Upper lobe of right lung (tissue), 1 donor: ENCODE measurements around the gene HTR1E. TPM values are rescaled to one million over a fixed set of nuclear protein-coding genes. Genes with fewer than 3 reads are reported as not detected.

Source experiments
- ATAC-seq: fragments of 200-7000 bp; cut with Tn5 transposase; one replicate; pipeline ENCODE4 v1.9.1; 2020; ENCODE audit warnings: mild to moderate bottlenecking, moderate library complexity
- DNase-seq: peaks from one replicate; pipeline ENCODE4 v3.0.0-alpha.2; 2020
- H3K27ac ChIP-seq: fragments of 200-600 bp; one replicate; pipeline ENCODE4 v1.8.0; 2022
- H3K27me3 ChIP-seq: fragments of 200-600 bp; one replicate; pipeline ENCODE4 v1.8.0; 2022; ENCODE audit warnings: mild to moderate bottlenecking
- H3K36me3 ChIP-seq: fragments of 200-600 bp; one replicate; pipeline ENCODE4 v1.8.0; 2022
- H3K4me1 ChIP-seq: fragments of 200-600 bp; one replicate; pipeline ENCODE4 v1.8.0; 2022
- H3K4me3 ChIP-seq: fragments of 200-600 bp; one replicate; pipeline ENCODE4 v1.8.0; 2022; ENCODE audit warnings: mild to moderate bottlenecking
- H3K9me3 ChIP-seq: fragments of 200-600 bp; one replicate; pipeline ENCODE4 v1.8.0; 2022
- intact Hi-C: fragments of 100-400 bp; cut with DNase I; formaldehyde crosslinking; loops from one replicate; pipeline ENCODE4 v1.11.0; 2022
- total RNA-seq: library from RNA; stranded (reverse); fragmentation: NEBNext Ultra II Directional; extraction: Animal tissue kit (Norgen Biotek cat#: 25700); gene quantifications from one replicate; pipeline ENCODE4 v1.2.1, GENCODE V29; 2021
- TF ChIP-seq, protein P1 (sequence below): fragments of 200-600 bp; IDR thresholded peaks from one replicate; pipeline ENCODE4 v1.8.0; 2022; ENCODE audit warnings: antibody characterized with exemption
- donor health status: DM: no; HTN: yes; CAD: no; lungs with severe emphysema.

HTR1E gene
- total RNA-seq, 1 donor from 2014 or later: not detected

DNA sequence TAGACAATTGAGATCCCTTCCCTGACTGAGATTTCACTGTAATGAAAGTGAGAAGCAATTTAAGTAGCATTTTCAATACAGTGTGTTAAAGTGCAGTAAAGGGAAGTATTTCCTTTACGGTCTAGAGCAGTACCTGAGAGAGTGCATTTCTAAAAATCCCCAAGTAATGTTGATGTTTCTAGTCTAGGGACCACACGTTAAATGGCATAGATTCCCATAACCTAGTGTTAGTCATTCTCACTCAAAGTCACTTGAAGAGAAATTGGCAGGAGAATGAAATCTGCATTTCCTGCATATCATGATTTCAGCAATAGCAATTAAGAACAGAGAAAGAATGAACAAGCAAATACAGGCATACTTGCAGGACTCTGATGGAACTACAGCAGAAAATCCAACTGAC is 89.7 kb downstream of the HTR1E start:
- DNase-seq (no peak), ATAC-seq (no peak)
- no peaks in the 10 kb centered on the region for H3K36me3 ChIP-seq
- no peaks in the 10 kb centered on the region for H3K27me3 ChIP-seq
- no peaks in the 10 kb centered on the region for H3K9me3 ChIP-seq
- H3K4me1 ChIP-seq: no peaks in the 10 kb centered on the region
- no peak overlapping the region for H3K27ac ChIP-seq
- intact Hi-C loops: no loop called here
- TF ChIP-seq, protein P1, sequence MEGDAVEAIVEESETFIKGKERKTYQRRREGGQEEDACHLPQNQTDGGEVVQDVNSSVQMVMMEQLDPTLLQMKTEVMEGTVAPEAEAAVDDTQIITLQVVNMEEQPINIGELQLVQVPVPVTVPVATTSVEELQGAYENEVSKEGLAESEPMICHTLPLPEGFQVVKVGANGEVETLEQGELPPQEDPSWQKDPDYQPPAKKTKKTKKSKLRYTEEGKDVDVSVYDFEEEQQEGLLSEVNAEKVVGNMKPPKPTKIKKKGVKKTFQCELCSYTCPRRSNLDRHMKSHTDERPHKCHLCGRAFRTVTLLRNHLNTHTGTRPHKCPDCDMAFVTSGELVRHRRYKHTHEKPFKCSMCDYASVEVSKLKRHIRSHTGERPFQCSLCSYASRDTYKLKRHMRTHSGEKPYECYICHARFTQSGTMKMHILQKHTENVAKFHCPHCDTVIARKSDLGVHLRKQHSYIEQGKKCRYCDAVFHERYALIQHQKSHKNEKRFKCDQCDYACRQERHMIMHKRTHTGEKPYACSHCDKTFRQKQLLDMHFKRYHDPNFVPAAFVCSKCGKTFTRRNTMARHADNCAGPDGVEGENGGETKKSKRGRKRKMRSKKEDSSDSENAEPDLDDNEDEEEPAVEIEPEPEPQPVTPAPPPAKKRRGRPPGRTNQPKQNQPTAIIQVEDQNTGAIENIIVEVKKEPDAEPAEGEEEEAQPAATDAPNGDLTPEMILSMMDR: no peak
- H3K4me3 ChIP-seq: no peak overlapping the region

DNA sequence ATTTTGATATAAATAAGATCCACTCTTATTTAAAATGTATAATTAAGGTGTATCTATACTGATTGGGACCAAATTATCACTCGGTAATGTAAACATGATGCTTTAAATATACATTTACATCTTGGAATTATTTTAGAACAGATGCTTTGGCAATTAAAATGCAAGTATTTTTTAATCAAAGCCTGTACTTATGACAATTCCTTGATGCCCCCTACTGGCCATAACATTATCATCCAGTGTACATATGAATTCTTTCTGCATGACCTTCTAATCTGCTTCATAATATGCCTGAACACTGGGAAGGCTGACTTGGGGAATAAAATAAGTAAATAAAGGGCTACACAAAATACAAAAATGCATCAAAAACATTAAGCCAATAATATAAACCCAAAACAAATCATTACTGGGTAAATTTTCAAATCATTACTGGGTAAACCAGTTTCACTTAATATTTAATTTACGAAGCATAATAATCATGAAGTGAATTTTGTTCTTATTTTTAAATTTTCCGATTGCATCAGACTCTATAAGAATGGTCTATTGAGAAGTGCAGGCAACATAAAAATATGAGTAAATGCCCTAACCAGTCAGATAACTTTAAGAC is 92.5 kb downstream of the HTR1E start:
- intact Hi-C loops: no loop called here
- ATAC-seq: no peak

DNA sequence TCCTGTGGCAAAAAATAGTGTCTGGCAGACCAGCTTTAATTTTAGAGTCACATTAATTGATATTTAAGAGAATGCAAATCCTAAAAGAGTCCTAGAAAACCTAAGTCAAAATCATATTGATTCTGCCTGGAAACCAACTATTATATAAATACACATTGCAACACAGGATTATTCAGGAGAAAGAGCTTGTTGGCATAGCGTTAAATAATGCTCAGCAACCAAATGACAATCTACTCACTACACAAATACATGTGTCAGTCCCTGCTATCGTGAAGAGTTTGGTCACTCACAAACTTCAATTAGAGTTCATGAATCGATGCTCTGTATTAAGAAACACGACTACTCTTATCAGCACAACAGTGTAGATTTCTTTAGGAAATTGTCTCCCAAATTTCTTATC is 103.4 kb downstream of the HTR1E start:
- peaks cover 12% of the 10 kb centered on the region for H3K27me3 ChIP-seq
- no peaks in the 10 kb centered on the region for H3K9me3 ChIP-seq
- DNase-seq (no peak), ATAC-seq (no peak)
- no peaks in the 10 kb centered on the region for H3K4me1 ChIP-seq
- TF ChIP-seq, protein P1: no peak
- no peak overlapping the region for H3K27ac ChIP-seq
- intact Hi-C loops: no loop called here
- no peak overlapping the region for H3K4me3 ChIP-seq
- H3K36me3 ChIP-seq: no peaks in the 10 kb centered on the region

More for the DNA sequence above, 92.5 kb downstream of the HTR1E start:
- Histone ChIP-seq H3K4me3 (no peak overlapping the region), H3K27me3 (no peaks in the 10 kb centered on the region), H3K9me3 (no peaks in the 10 kb centered on the region), H3K36me3 (no peaks in the 10 kb centered on the region), H3K4me1 (no peaks in the 10 kb centered on the region), H3K27ac (no peak overlapping the region)
- no peak for DNase-seq
- TF ChIP-seq, protein P1: peak; percentile 55

DNA sequence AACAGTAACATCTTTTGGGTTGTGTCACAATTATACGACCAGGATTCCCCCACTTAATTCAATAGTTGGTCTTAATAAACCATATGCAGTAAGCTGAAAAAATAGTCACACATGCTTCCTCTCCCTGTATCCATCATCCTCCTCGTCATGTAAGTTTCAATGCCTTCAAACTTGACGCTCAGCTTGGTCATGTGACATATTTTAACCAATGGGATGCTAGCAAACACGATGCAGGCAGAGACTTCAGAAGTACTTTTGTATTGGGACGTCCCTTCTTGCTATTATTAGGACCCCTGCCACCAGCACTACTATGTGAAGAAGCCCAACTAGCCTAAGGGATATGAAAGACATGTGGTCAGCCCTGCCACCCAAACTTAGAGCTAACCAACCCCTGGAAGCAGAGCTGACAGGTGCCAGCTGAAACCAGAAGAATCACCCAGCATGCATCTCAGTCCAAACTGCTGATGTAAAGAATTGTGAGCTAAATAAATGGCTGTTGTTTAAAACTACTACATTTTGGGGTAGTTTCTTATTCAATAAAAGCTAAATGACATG is 108.3 kb downstream of the HTR1E start:
- Histone ChIP-seq H3K9me3 (no peaks in the 10 kb centered on the region), H3K27me3 (peaks cover 12% of the 10 kb centered on the region), H3K4me3 (no peak overlapping the region), H3K4me1 (no peaks in the 10 kb centered on the region), H3K36me3 (no peaks in the 10 kb centered on the region), H3K27ac (no peak overlapping the region)
- ATAC-seq (no peak), DNase-seq (no peak)
- TF ChIP-seq, protein P1: no peak
- intact Hi-C loops: no loop called here

DNA sequence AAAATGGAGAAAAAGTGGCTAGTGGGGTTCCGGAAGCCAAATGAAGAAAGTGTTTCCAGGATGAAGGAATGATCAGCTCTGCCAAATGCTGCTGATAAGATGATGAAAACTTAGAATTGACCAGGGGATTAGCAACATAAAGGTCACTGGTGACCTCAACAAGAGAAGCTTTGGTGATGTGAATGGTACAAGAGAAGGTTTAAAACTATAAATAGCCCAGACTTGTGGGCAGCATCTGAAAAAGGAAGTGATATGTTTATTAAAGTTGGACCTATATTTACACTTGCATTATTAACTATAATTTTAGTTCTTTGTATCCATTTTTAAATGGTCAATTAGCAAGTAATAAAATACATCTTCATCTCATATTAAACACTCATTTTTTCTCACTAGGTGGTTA is 112.5 kb downstream of the HTR1E start:
- Histone ChIP-seq H3K27ac (no peak overlapping the region), H3K4me1 (no peaks in the 10 kb centered on the region), H3K36me3 (no peaks in the 10 kb centered on the region), H3K4me3 (no peak overlapping the region), H3K27me3 (peaks cover 7% of the 10 kb centered on the region), H3K9me3 (no peaks in the 10 kb centered on the region)
- no peak for ATAC-seq
- intact Hi-C loops: no loop called here
- DNase-seq: no peak
- TF ChIP-seq, protein P1: no peak
